Spleen (tissue), 11 donors: ENCODE measurements around the gene GABRG3. TPM values are rescaled to one million over a fixed set of nuclear protein-coding genes. Genes with fewer than 3 reads are reported as not detected.

Experiments
- DNase-seq: peaks from one replicate; pipeline ENCODE4 v3.0.0-alpha.2; 2020
- H3K27ac ChIP-seq, 8 donors: fragments of 200-600 bp; sonication (generic) in 7 of 8; 1 replicate in 4 of 8; 2 replicates in 4 of 8; pipeline versions ENCODE4 v1.5.0 to v1.8.0; 2016 to 2021; ENCODE audit warnings: inconsistent platforms in 4 of 8, mild to moderate bottlenecking in 4 of 8, moderate library complexity in 1 of 8
- H3K27me3 ChIP-seq, 7 donors: fragments of 200-600 bp; sonication (generic) in 6 of 7; replicated peaks in 1 of 7; 1 replicate in 4 of 7; 2 replicates in 3 of 7; pipeline versions ENCODE4 v1.5.0 to v1.8.0; 2016 to 2021; ENCODE audit warnings: inconsistent platforms in 3 of 7, mild to moderate bottlenecking in 1 of 7
- H3K36me3 ChIP-seq, 6 donors: fragments of 200-600 bp; sonication (generic) in 5 of 6; 1 replicate in 4 of 6; 2 replicates in 2 of 6; pipeline versions ENCODE4 v1.5.0 to v1.8.0; 2016 to 2021; ENCODE audit warnings: inconsistent platforms in 2 of 6
- H3K4me1 ChIP-seq, 6 donors: fragments of 200-600 bp; sonication (generic) in 5 of 6; 1 replicate in 3 of 6; 2 replicates in 3 of 6; pipeline versions ENCODE4 v1.5.0 to v1.8.0; 2016 to 2021; ENCODE audit warnings: inconsistent platforms in 3 of 6
- H3K4me3 ChIP-seq, 8 donors: fragments of 200-600 bp; sonication (generic) in 7 of 8; 1 replicate in 4 of 8; 2 replicates in 4 of 8; pipeline versions ENCODE4 v1.5.0 to v1.8.0; 2016 to 2021; ENCODE audit warnings: inconsistent platforms in 4 of 8, mild to moderate bottlenecking in 4 of 8, moderate library complexity in 2 of 8
- H3K9me3 ChIP-seq, 8 donors: fragments of 200-600 bp; sonication (generic) in 7 of 8; 1 replicate in 4 of 8; 2 replicates in 4 of 8; pipeline versions ENCODE4 v1.5.0 to v1.8.0; 2016 to 2021; ENCODE audit warnings: inconsistent platforms in 4 of 8
- CTCF ChIP-seq, 11 experiments: fragments of 200-600 bp in 7 of 11; fragments of 450-650 bp in 4 of 11; sonication (generic) in 4 of 11; IDR thresholded peaks in 8 of 11; conservative IDR thresholded peaks in 3 of 11; 1 replicate in 7 of 11; 2 replicates in 4 of 11; pipeline versions ENCODE4 v1.4.0 to v1.8.0; 2016 to 2021; ENCODE audit warnings: antibody characterized with exemption in 11 of 11, inconsistent platforms in 4 of 11, mild to moderate bottlenecking in 1 of 11
- POLR2A ChIP-seq, 3 donors: fragments of 450-650 bp; IDR thresholded peaks; one replicate each; pipeline ENCODE4 v1.5.1; 2017; ENCODE audit warnings: antibody characterized with exemption in 3 of 3, mild to moderate bottlenecking in 1 of 3
- POLR2AphosphoS5 ChIP-seq, 3 donors: sonication (generic); formaldehyde crosslinking; IDR thresholded peaks; one replicate each; pipeline ENCODE4 v1.5.1; 2017; ENCODE audit warnings: antibody characterized with exemption in 3 of 3
- WGBS, 5 donors: extraction: QIAGEN DNeasy Blood & Tissue Kit in 3 of 5; methylation state at CpG; one replicate each; pipeline versions ENCODE4 v1.1.5 to v1.1.7; 2013 to 2018; 5-methylcytosine and 5-hydroxymethylcytosine counted together
- intact Hi-C: fragments of 100-400 bp; cut with DNase I; formaldehyde crosslinking; loops from one replicate; pipeline ENCODE4 v1.15.0; 2023; ENCODE audit warnings: low total_unique reads
- polyA plus RNA-seq, 3 donors: library from polyadenylated mRNA; stranded (reverse); fragments of 200-250 nt; gene quantifications; one replicate each; pipeline ENCODE4 v1.2.1, GENCODE V29; 2013
- total RNA-seq, 7 donors: library from RNA; depleted of rRNA in 3 of 7; stranded (reverse); fragments of >200 nt in 3 of 7; fragmentation: NEBNext Ultra II Directional in 4 of 7; extraction: Animal tissue kit (Norgen Biotek cat#: 25700) in 4 of 7; gene quantifications; one replicate each; pipeline versions ENCODE4 v1.1.0 to v1.2.1, GENCODE V29; 2016 to 2021
- donor health status: healthy with polysubstance abuse.
- donor health status: DM: no; HTN: no; CAD: no; lungs with moderate emphysema.
- donor health status: DM: no; HTN: no; CAD: no.
- donor health status: Bipolar disorder and iron deficiency.
- donor health status: healthy.
- donor health status: DM: no; HTN: no; CAD: no.
- donor health status: DM: yes; HTN: yes; CAD: no.

The GABRG3 gene
- total and polyA plus RNA-seq, 10 donors = 0.14 to 19.6 (median 1.6) TPM

GRCh38 chr15:27480141-27480530, 509.2 kb downstream of the GABRG3 start:
- intact Hi-C loops = no loop called here
- Histone ChIP-seq H3K4me3 (no peak overlapping the region), H3K36me3 (no peaks in the 10 kb centered on the region), H3K9me3 (peaks cover 0 to 43% (median 9%) of the 10 kb centered on the region in 8 donors), H3K4me1 (no peaks in the 10 kb centered on the region), H3K27me3 (no peaks in the 10 kb centered on the region), H3K27ac (no peak overlapping the region)
- 75 to 96% (median 87%) methylated on average over 5 of the region's 5 CpGs for WGBS, 5 donors
- no peak for TF ChIP-seq CTCF (IDR thresholded peaks at IDR 0.05 in 8 of 11, conservative IDR thresholded peaks at IDR 0.05 in 3 of 11)
- DNase-seq = no peak

- peaks cover 0 to 45% (median 9%) of the 10 kb centered on the region in 8 donors for H3K9me3 ChIP-seq
- TF ChIP-seq POLR2A (IDR thresholded peaks at IDR 0.05) (no peak), POLR2AphosphoS5 (IDR thresholded peaks at IDR 0.05) (no peak), CTCF (IDR thresholded peaks at IDR 0.05 in 8 of 11, conservative IDR thresholded peaks at IDR 0.05 in 3 of 11) (no peak)
- 76 to 91% (median 81%) methylated on average over 3 of the region's 3 CpGs for WGBS, 5 donors
- H3K27me3 ChIP-seq = no peaks in the 10 kb centered on the region
- intact Hi-C loops = no loop called here
- DNase-seq = no peak
- H3K36me3 ChIP-seq = no peaks in the 10 kb centered on the region
- no peaks in the 10 kb centered on the region for H3K4me1 ChIP-seq
- H3K27ac ChIP-seq = no peak overlapping the region
- no peak overlapping the region for H3K4me3 ChIP-seq
Measured at GRCh38 chr15:27480642-27481041, 509.7 kb downstream of the GABRG3 start.

GRCh38 chr15:27481768-27482167, 510.8 kb downstream of the GABRG3 start:
- no peak for TF ChIP-seq POLR2AphosphoS5 (IDR thresholded peaks at IDR 0.05)
- TF ChIP-seq CTCF (IDR thresholded peaks at IDR 0.05 in 8 of 11, conservative IDR thresholded peaks at IDR 0.05 in 3 of 11) = no peak
- TF ChIP-seq POLR2A (IDR thresholded peaks at IDR 0.05) = no peak
- 59 to 69% (median 67%) methylated on average over 4 of the region's 4 CpGs for WGBS, 5 donors

GRCh38 chr15:27482287-27482686, 511.3 kb downstream of the GABRG3 start:
- H3K27ac ChIP-seq = no peak overlapping the region
- H3K4me1 ChIP-seq = no peaks in the 10 kb centered on the region
- TF ChIP-seq POLR2AphosphoS5 (IDR thresholded peaks at IDR 0.05) = no peak
- no peak for TF ChIP-seq POLR2A (IDR thresholded peaks at IDR 0.05)
- TF ChIP-seq CTCF (IDR thresholded peaks at IDR 0.05 in 8 of 11, conservative IDR thresholded peaks at IDR 0.05 in 3 of 11) = no peak
- 87 to 94% (median 91%) methylated on average over 6 of the region's 6 CpGs for WGBS, 5 donors
- no peak overlapping the region for H3K4me3 ChIP-seq
- H3K27me3 ChIP-seq = no peaks in the 10 kb centered on the region
- H3K36me3 ChIP-seq = no peaks in the 10 kb centered on the region
- peaks cover 0 to 43% (median 9%) of the 10 kb centered on the region in 8 donors for H3K9me3 ChIP-seq
- intact Hi-C loops = no loop called here
- no peak for DNase-seq

More at GRCh38 chr15:27481768-27482167, 510.8 kb downstream of the GABRG3 start:
- Histone ChIP-seq H3K36me3 (no peaks in the 10 kb centered on the region), H3K4me3 (no peak overlapping the region), H3K27me3 (no peaks in the 10 kb centered on the region), H3K4me1 (no peaks in the 10 kb centered on the region), H3K9me3 (peaks cover 0 to 45% (median 9%) of the 10 kb centered on the region in 8 donors), H3K27ac (no peak overlapping the region)
- intact Hi-C loops = no loop called here
- DNase-seq = no peak
